CD14-positive monocyte (primary cell): ENCODE results near the gene CDH4. TPM values are rescaled to one million over a fixed set of nuclear protein-coding genes. Genes with fewer than 3 reads are reported as not detected.

Experiments
- DNase-seq, 3 donors: peaks; one replicate each; pipeline ENCODE4 v3.0.0-alpha.2; 2011 to 2022
- H2AFZ ChIP-seq: 2 replicates; pipeline ENCODE4 v1.6.0; 2012; ENCODE audit warnings: mild to moderate bottlenecking, low read depth, low read length, inconsistent platforms; ENCODE audit not compliant: insufficient read depth, poor library complexity, severe bottlenecking
- H3K27ac ChIP-seq, 2 donors: 1 replicate in 1 of 2; 2 replicates in 1 of 2; pipeline ENCODE4 v1.5.1; 2012 to 2013; ENCODE audit warnings: low read length in 2 of 2, control low read depth in 1 of 2, inconsistent platforms in 1 of 2, low read depth in 1 of 2, mild to moderate bottlenecking in 1 of 2
- H3K27me3 ChIP-seq, 2 donors: one replicate each; pipeline versions ENCODE4 v1.6.0 to v1.6.1; 2011 to 2013; ENCODE audit warnings: low read length in 2 of 2; ENCODE audit not compliant: control insufficient read depth in 2 of 2, insufficient read depth in 2 of 2
- H3K36me3 ChIP-seq, 2 donors: replicated peaks in 1 of 2; 1 replicate in 1 of 2; 2 replicates in 1 of 2; pipeline versions ENCODE4 v1.5.1 to v1.6.1; 2012 to 2013; ENCODE audit warnings: low read length in 2 of 2, control low read depth in 1 of 2, inconsistent platforms in 1 of 2, mild to moderate bottlenecking in 1 of 2; ENCODE audit not compliant: insufficient read depth in 2 of 2, control insufficient read depth in 1 of 2
- H3K4me1 ChIP-seq, 2 donors: 1 replicate in 1 of 2; 2 replicates in 1 of 2; pipeline versions ENCODE4 v1.5.1 to v1.6.1; 2012 to 2013; ENCODE audit warnings: low read length in 2 of 2, control low read depth in 1 of 2, inconsistent platforms in 1 of 2, mild to moderate bottlenecking in 1 of 2, moderate library complexity in 1 of 2; ENCODE audit not compliant: insufficient read depth in 2 of 2, control insufficient read depth in 1 of 2
- H3K4me2 ChIP-seq: replicated peaks from 2 replicates; pipeline ENCODE3; 2012; ENCODE audit warnings: low read length, moderate library complexity, mild to moderate bottlenecking; ENCODE audit not compliant: poor library complexity, severe bottlenecking; ENCODE audit errors: extremely low read depth
- H3K4me3 ChIP-seq, 3 experiments: fragments of 200-600 bp in 1 of 3; sonication (generic) in 1 of 3; replicated peaks in 1 of 3; 1 replicate in 2 of 3; 2 replicates in 1 of 3; pipeline ENCODE4 v1.5.1; 2011 to 2013; ENCODE audit warnings: low read length in 3 of 3, mild to moderate bottlenecking in 3 of 3, control low read depth in 2 of 3, low read depth in 2 of 3, inconsistent platforms in 1 of 3, moderate library complexity in 1 of 3
- H3K79me2 ChIP-seq: 2 replicates; pipeline ENCODE4 v1.6.0; 2012; ENCODE audit warnings: mild to moderate bottlenecking, control low read depth, inconsistent platforms, low read length, moderate library complexity; ENCODE audit not compliant: insufficient read depth
- H3K9ac ChIP-seq: 2 replicates; pipeline ENCODE4 v1.6.0; 2017; ENCODE audit warnings: low read length, mild to moderate bottlenecking; ENCODE audit not compliant: insufficient read depth, poor library complexity, severe bottlenecking
- H3K9me3 ChIP-seq, 2 donors: replicated peaks in 1 of 2; 1 replicate in 1 of 2; 2 replicates in 1 of 2; pipeline versions ENCODE4 v1.5.1 to v1.6.1; 2012 to 2013; ENCODE audit warnings: low read length in 2 of 2, control low read depth in 1 of 2; ENCODE audit not compliant: control insufficient read depth in 1 of 2, insufficient read depth in 1 of 2
- H4K20me1 ChIP-seq: 2 replicates; pipeline ENCODE4 v1.6.0; 2012; ENCODE audit warnings: mild to moderate bottlenecking, low read length, control low read depth, moderate library complexity; ENCODE audit not compliant: insufficient read depth
- H3K27ac Mint-ChIP-seq, 7 donors: one replicate each; pipeline ENCODE4 v1.8.0; 2020; ENCODE audit warnings: mild to moderate bottlenecking in 7 of 7, mixed read lengths in 7 of 7, moderate library complexity in 6 of 7, inconsistent platforms in 2 of 7
- H3K27me3 Mint-ChIP-seq, 3 donors: one replicate each; pipeline ENCODE4 v1.8.0; 2021 to 2022; ENCODE audit warnings: low read depth in 3 of 3, mild to moderate bottlenecking in 3 of 3, mixed read lengths in 3 of 3, moderate library complexity in 3 of 3, inconsistent platforms in 1 of 3
- H3K36me3 Mint-ChIP-seq, 2 donors: one replicate each; pipeline ENCODE4 v1.8.0; 2020; ENCODE audit warnings: mixed read lengths in 2 of 2, inconsistent platforms in 1 of 2, mild to moderate bottlenecking in 1 of 2
- H3K4me1 Mint-ChIP-seq: one replicate; pipeline ENCODE4 v1.8.0; 2020; ENCODE audit warnings: mild to moderate bottlenecking, mixed read lengths
- H3K4me3 Mint-ChIP-seq, 2 donors: one replicate each; pipeline ENCODE4 v1.8.0; 2020; ENCODE audit warnings: mild to moderate bottlenecking in 2 of 2, mixed read lengths in 2 of 2, moderate library complexity in 1 of 2
- H3K9me3 Mint-ChIP-seq, 7 donors: one replicate each; pipeline ENCODE4 v1.8.0; 2020 to 2022; ENCODE audit warnings: mixed read lengths in 7 of 7, mild to moderate bottlenecking in 6 of 7, moderate library complexity in 6 of 7, inconsistent platforms in 2 of 7
- WGBS: methylation state at CpG from one replicate; pipeline ENCODE4 v1.1.5; 2013; ENCODE audit warnings: missing lambda C conversion rate; ENCODE audit not compliant: insufficient coverage; 5-methylcytosine and 5-hydroxymethylcytosine counted together
- intact Hi-C, 2 donors: fragments of 100-400 bp; cut with micrococcal nuclease; formaldehyde crosslinking; loops; one replicate each; pipeline versions ENCODE4 v1.15.0 to v1.15.1; 2023
- polyA plus RNA-seq, 3 donors: library from polyadenylated mRNA; depleted of rRNA in 1 of 3; unstranded in 2 of 3; stranded (reverse) in 1 of 3; fragments of 300-500 nt in 2 of 3; fragments of >200 nt in 1 of 3; fragmentation: Illumina TruSeq in 2 of 3; gene quantifications; 1 replicate in 2 of 3; 2 replicates in 1 of 3; pipeline ENCODE4 v1.2.3, GENCODE V29; 2012 to 2021
- TF ChIP-seq, protein P1 (sequence below): fragments of 200-600 bp; IDR thresholded peaks from one replicate; pipeline ENCODE4 v1.8.0; 2022; ENCODE audit warnings: antibody characterized with exemption, mild to moderate bottlenecking

CDH4 gene
- polyA plus RNA-seq, 3 donors, result not detected

DNA sequence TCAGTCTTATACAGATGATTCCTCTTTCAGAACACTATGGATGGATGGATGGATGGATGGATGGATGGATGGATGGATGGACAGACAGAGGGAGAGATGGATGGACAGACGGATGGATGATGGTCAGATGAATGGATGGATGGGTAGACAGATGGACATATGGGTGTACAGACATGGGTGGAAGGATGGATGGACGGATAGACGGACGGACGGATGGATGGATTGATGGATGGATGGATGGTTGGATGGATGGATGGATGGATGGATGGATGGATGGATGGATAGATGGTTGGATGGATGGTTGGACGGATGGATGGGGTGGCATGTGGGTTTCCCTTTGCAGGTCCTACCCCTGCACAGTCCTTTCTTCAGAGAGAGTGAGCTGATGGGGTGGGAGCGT, 320.7 kb downstream of the CDH4 start:
- 76% methylated on average over 5 of the region's 7 CpGs for WGBS
- Histone ChIP-seq H3K4me2 (no peak overlapping the region), H3K4me1 (no peaks in the 10 kb centered on the region), H3K79me2 (no peaks in the 10 kb centered on the region), H4K20me1 (no peaks in the 10 kb centered on the region), H3K36me3 (no peaks in the 10 kb centered on the region), H3K9ac (no peak overlapping the region), H3K27me3 (no peaks in the 10 kb centered on the region), H2AFZ (no peak overlapping the region), H3K9me3 (peaks cover 4 to 89% of the 10 kb centered on the region in 2 donors), H3K27ac (no peak overlapping the region), H3K4me3 (no peak overlapping the region)
- intact Hi-C loops, result no loop called here
- Mint-ChIP-seq H3K27me3 (no peaks in the 10 kb centered on the region), H3K4me1 (no peaks in the 10 kb centered on the region), H3K4me3 (no peak overlapping the region), H3K36me3 (no peaks in the 10 kb centered on the region), H3K9me3 (peaks cover 2 to 51% (median 38%) of the 10 kb centered on the region in 7 donors), H3K27ac (no peak overlapping the region)
- DNase-seq, result no peak
- TF ChIP-seq, protein P1, sequence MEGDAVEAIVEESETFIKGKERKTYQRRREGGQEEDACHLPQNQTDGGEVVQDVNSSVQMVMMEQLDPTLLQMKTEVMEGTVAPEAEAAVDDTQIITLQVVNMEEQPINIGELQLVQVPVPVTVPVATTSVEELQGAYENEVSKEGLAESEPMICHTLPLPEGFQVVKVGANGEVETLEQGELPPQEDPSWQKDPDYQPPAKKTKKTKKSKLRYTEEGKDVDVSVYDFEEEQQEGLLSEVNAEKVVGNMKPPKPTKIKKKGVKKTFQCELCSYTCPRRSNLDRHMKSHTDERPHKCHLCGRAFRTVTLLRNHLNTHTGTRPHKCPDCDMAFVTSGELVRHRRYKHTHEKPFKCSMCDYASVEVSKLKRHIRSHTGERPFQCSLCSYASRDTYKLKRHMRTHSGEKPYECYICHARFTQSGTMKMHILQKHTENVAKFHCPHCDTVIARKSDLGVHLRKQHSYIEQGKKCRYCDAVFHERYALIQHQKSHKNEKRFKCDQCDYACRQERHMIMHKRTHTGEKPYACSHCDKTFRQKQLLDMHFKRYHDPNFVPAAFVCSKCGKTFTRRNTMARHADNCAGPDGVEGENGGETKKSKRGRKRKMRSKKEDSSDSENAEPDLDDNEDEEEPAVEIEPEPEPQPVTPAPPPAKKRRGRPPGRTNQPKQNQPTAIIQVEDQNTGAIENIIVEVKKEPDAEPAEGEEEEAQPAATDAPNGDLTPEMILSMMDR, result no peak

DNA sequence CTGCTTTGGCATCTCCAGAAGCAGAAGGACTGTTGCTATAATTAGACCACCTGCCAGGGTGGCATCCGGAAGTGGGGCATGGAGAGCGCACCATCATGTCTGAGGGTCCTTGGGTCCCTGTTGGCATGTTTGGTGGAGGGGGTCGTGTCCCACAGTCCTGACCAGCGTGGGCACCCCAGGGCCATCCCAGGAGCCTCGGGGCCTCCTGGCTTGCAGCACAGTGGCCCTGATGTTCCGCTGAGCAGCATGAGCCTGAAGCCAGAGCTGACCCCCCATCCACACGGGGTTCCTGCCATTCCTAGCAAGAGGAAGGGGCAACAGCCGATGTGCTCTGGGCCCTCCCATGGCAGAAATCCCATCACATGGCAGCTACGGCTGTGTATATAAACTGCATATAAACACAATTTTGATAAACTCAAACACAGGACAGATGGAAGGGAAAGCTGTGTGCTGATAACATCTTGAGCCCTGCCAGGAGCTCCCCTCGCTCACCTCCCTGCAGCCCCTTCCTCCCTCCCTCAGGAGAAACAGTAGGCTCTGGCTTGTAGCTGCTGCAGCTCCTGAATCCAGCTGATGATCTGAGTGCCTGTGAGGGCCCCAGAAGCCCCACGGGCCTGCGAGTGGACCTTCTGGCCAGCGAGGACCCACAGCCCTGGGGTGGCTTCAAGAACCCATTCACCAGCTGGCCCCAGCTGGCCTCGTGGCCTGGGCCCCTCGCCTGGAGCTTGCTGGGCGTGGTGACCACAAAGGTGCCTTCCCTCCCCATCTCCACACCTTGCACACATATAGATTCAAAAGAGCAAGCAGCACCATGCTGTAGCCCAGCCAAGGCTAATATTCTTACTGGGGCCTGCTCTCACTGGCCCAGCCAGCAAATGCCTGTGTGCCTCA, 321.6 kb downstream of the CDH4 start:
- H4K20me1 ChIP-seq, result no peaks in the 10 kb centered on the region
- H3K36me3 ChIP-seq, result no peaks in the 10 kb centered on the region
- no peaks in the 10 kb centered on the region for H3K27me3 Mint-ChIP-seq
- peaks cover 2 to 50% (median 41%) of the 10 kb centered on the region in 7 donors for H3K9me3 Mint-ChIP-seq
- no peak for DNase-seq
- no peaks in the 10 kb centered on the region for H3K79me2 ChIP-seq
- H2AFZ ChIP-seq, result no peak overlapping the region
- TF ChIP-seq, protein P1, result no peak
- H3K4me1 ChIP-seq, result no peaks in the 10 kb centered on the region
- peaks cover 4 to 88% of the 10 kb centered on the region in 2 donors for H3K9me3 ChIP-seq
- intact Hi-C loops, result no loop called here
- H3K4me2 ChIP-seq, result no peak overlapping the region
- H3K4me1 Mint-ChIP-seq, result no peaks in the 10 kb centered on the region
- no peak overlapping the region for H3K4me3 Mint-ChIP-seq
- H3K9ac ChIP-seq, result no peak overlapping the region
- no peaks in the 10 kb centered on the region for H3K36me3 Mint-ChIP-seq
- 91% methylated on average over 10 of the region's 16 CpGs for WGBS
- no peak overlapping the region for H3K27ac ChIP-seq
- no peaks in the 10 kb centered on the region for H3K27me3 ChIP-seq
- no peak overlapping the region for H3K27ac Mint-ChIP-seq
- H3K4me3 ChIP-seq, result no peak overlapping the region
